ENCODE data around the gene C1QTNF9B.
A peak's percentile ranks its signal among the peaks of the same experiment; 100 is the strongest.

Gene C1QTNF9B

DNA sequence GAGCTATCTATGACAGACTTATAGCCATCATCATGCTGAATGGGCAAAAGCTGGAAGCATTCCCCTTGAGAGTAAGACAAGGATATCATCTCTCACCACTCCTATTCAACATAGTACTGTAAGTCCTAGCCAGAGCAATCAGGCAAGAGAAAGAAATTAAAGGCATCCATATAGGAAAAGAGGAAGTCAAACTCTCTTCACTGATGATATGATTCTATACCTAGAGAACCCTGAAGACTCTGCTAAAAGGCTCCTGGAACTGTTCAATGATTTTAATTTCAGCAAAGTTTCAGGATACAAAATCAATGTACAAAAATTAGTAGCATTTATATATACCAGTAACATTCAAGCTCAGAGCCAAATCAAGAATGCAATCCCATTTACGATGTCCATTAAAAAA, 21.7 kb upstream of the C1QTNF9B start:
- H3K79me2 ChIP-seq (ENCODE audit: control insufficient read depth, insufficient read depth, low read length, unreplicated experiment): no peaks in the 10 kb centered on the region
- no peaks in the 10 kb centered on the region for H3K36me3 ChIP-seq (ENCODE audit: insufficient read depth, low read length)
- H3K27me3 ChIP-seq (ENCODE audit: insufficient read depth, low read length): no peaks in the 10 kb centered on the region
- H2AFZ ChIP-seq (ENCODE audit: low read length, unreplicated experiment): no peak overlapping the region
- H3K4me1 ChIP-seq (ENCODE audit: control insufficient read depth, insufficient read depth, low read length, unreplicated experiment): no peaks in the 10 kb centered on the region
- H3K4me3 ChIP-seq (ENCODE audit: low read depth, low read length): no peak overlapping the region
- no peak overlapping the region for H3K27ac ChIP-seq (ENCODE audit: low read depth, low read length)

GRCh38 chr13:23918208-23918607, 20.9 kb upstream of the C1QTNF9B start:
- H3K27me3 ChIP-seq (ENCODE audit: insufficient read depth, low read length): no peaks in the 10 kb centered on the region
- H3K36me3 ChIP-seq (ENCODE audit: insufficient read depth, low read length): no peaks in the 10 kb centered on the region

DNA sequence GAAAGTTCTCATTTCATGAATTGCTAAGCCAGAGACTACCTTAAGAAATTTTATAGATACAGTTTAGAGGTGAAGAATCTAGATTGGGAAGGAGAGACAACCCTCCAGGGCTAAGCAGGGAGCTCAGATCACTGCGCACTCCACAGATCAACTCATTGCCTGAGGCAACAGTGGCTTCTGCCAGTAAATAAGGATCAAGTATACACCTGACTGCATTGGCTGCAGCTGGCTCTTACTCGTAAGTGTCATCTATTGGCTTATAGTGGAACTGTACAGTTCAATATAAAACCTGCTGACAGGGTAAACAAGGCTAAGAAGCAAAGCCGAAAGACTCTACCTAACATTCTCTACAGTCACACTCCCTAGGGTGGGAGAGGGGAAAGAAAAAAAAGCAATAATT, 18.0 kb upstream of the C1QTNF9B start:
- Histone ChIP-seq H3K36me3 (ENCODE audit: insufficient read depth, low read length) (no peaks in the 10 kb centered on the region), H3K27ac (ENCODE audit: low read depth, low read length) (no peak overlapping the region), H3K79me2 (ENCODE audit: control insufficient read depth, insufficient read depth, low read length, unreplicated experiment) (no peaks in the 10 kb centered on the region), H3K4me1 (ENCODE audit: control insufficient read depth, insufficient read depth, low read length, unreplicated experiment) (no peaks in the 10 kb centered on the region), H3K4me3 (ENCODE audit: low read depth, low read length) (no peak overlapping the region), H3K27me3 (ENCODE audit: insufficient read depth, low read length) (no peaks in the 10 kb centered on the region), H2AFZ (ENCODE audit: low read length, unreplicated experiment) (no peak overlapping the region)

More at GRCh38 chr13:23918208-23918607, 20.9 kb upstream of the C1QTNF9B start:
- Histone ChIP-seq H2AFZ (ENCODE audit: low read length, unreplicated experiment) (no peak overlapping the region), H3K27ac (ENCODE audit: low read depth, low read length) (no peak overlapping the region), H3K79me2 (ENCODE audit: control insufficient read depth, insufficient read depth, low read length, unreplicated experiment) (no peaks in the 10 kb centered on the region), H3K4me1 (ENCODE audit: control insufficient read depth, insufficient read depth, low read length, unreplicated experiment) (no peaks in the 10 kb centered on the region), H3K4me3 (ENCODE audit: low read depth, low read length) (no peak overlapping the region)

DNA sequence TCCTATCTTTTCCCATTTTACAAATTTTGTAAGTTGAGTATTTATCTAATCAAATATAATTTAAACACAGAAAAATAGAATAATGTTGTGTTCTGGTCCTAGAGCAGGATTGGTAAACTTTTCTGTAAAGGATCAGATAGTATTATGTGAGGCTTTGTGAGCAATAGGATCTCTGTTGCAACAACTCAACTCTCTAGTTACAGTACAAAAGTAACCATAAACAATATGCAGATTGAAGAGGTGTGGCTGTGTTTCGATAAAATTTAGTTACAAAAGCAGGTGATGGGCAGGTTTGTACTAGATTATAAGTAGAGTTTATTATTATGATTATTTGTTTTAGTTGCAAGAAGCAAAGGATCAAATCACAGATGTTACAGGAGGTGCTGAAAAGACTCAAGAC, 15.2 kb upstream of the C1QTNF9B start:
- H3K4me3 ChIP-seq (ENCODE audit: low read depth, low read length): no peak overlapping the region
- no peak overlapping the region for H3K27ac ChIP-seq (ENCODE audit: low read depth, low read length)
- no peaks in the 10 kb centered on the region for H3K27me3 ChIP-seq (ENCODE audit: insufficient read depth, low read length)
- H3K79me2 ChIP-seq (ENCODE audit: control insufficient read depth, insufficient read depth, low read length, unreplicated experiment): no peaks in the 10 kb centered on the region
- H3K36me3 ChIP-seq (ENCODE audit: insufficient read depth, low read length): no peaks in the 10 kb centered on the region
- no peak overlapping the region for H2AFZ ChIP-seq (ENCODE audit: low read length, unreplicated experiment)
- H3K4me1 ChIP-seq (ENCODE audit: control insufficient read depth, insufficient read depth, low read length, unreplicated experiment): no peaks in the 10 kb centered on the region

DNA sequence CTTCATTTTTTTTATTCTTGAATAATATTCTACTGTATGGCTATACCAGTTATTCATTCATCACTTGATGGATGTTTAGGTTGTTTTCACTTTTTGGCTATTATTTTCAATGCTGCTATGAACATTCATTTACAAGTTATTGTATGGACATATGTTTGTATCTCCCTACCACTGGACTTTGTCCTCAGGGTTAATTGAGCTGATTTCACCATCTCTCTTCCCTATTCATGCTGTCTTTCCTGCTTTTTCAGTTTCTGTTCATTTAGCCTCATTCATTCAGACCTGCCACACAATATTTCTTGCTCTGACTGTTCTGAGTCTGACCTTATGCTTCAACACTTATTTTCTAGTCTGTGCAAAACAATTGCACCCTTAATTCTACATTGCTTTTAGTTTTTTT, 12.3 kb upstream of the C1QTNF9B start:
- Histone ChIP-seq H3K27me3 (ENCODE audit: insufficient read depth, low read length) (no peaks in the 10 kb centered on the region; the same call in 1 of the 2 replicates), H3K79me2 (ENCODE audit: control insufficient read depth, insufficient read depth, low read length, unreplicated experiment) (no peaks in the 10 kb centered on the region), H2AFZ (ENCODE audit: low read length, unreplicated experiment) (no peak overlapping the region), H3K36me3 (ENCODE audit: insufficient read depth, low read length) (no peaks in the 10 kb centered on the region), H3K4me3 (ENCODE audit: low read depth, low read length) (no peak overlapping the region), H3K27ac (ENCODE audit: low read depth, low read length) (no peak overlapping the region), H3K4me1 (ENCODE audit: control insufficient read depth, insufficient read depth, low read length, unreplicated experiment) (no peaks in the 10 kb centered on the region)

DNA sequence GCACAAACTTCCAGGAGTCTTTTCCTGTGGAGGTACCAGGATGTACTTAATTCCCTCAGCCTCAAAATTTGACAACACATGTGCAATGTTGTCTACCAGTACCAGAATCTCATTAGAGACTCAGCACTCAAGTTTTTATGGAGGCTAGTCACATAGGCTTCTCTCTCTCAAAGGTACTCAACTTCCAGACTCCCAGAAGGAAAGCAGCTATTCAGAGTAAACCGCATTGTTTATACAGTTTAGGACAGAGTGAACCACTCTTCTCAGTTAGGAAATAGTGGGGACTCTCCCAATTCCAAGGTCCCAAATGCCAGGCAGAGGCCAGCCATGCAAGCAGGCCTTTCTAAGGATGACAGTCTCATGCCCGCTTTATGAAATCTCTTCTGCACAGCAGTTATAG, 8.5 kb upstream of the C1QTNF9B start:
- no peak overlapping the region for H3K4me3 ChIP-seq (ENCODE audit: low read depth, low read length)
- peaks cover 15% of the 10 kb centered on the region for H3K27me3 ChIP-seq (ENCODE audit: insufficient read depth, low read length)
- no peak overlapping the region for H2AFZ ChIP-seq (ENCODE audit: low read length, unreplicated experiment)
- peaks cover 16% of the 10 kb centered on the region for H3K4me1 ChIP-seq (ENCODE audit: control insufficient read depth, insufficient read depth, low read length, unreplicated experiment)
- H3K27ac ChIP-seq (ENCODE audit: low read depth, low read length): no peak overlapping the region
- H3K36me3 ChIP-seq (ENCODE audit: insufficient read depth, low read length): no peaks in the 10 kb centered on the region
- H3K79me2 ChIP-seq (ENCODE audit: control insufficient read depth, insufficient read depth, low read length, unreplicated experiment): no peaks in the 10 kb centered on the region

DNA sequence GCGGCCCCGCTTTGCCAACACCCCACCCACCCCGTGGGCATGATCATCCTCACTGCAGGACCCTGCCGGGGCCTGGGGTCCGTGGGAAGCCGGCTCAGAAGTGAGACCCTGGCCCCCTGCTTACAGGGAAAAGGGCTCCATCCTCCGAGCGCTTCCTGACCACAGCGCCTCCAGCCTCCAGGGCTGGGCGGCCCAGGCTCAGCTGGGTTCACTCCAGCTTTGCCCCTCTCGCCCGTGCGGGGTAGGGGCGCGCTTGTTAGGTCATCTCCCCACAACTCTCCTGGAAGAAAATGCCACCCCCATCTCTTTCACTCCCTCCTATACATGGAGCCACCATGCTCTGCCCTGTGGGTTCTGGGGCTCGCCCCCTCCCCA, 6.6 kb upstream of the C1QTNF9B start:
- peaks cover 20% of the 10 kb centered on the region for H3K4me1 ChIP-seq (ENCODE audit: control insufficient read depth, insufficient read depth, low read length, unreplicated experiment)
- H3K4me3 ChIP-seq (ENCODE audit: low read depth, low read length): peak overlapping the region; percentile 67; the same call in 1 of the 2 replicates
- no peak overlapping the region for H2AFZ ChIP-seq (ENCODE audit: low read length, unreplicated experiment)

GRCh38 chr13:23902975-23903905, 5.9 kb upstream of the C1QTNF9B start:
- Histone ChIP-seq H3K27ac (ENCODE audit: low read depth, low read length) (no peak overlapping the region), H3K4me1 (ENCODE audit: control insufficient read depth, insufficient read depth, low read length, unreplicated experiment) (peaks cover 20% of the 10 kb centered on the region), H3K27me3 (ENCODE audit: insufficient read depth, low read length) (peaks cover 15% of the 10 kb centered on the region), H3K4me3 (ENCODE audit: low read depth, low read length) (peak overlapping the region; percentile 67), H3K36me3 (ENCODE audit: insufficient read depth, low read length) (no peaks in the 10 kb centered on the region), H2AFZ (ENCODE audit: low read length, unreplicated experiment) (no peak overlapping the region), H3K79me2 (ENCODE audit: control insufficient read depth, insufficient read depth, low read length, unreplicated experiment) (no peaks in the 10 kb centered on the region)

More for the DNA sequence above, 6.6 kb upstream of the C1QTNF9B start:
- H3K27me3 ChIP-seq (ENCODE audit: insufficient read depth, low read length): peaks cover 15% of the 10 kb centered on the region
- no peaks in the 10 kb centered on the region for H3K36me3 ChIP-seq (ENCODE audit: insufficient read depth, low read length)
- H3K79me2 ChIP-seq (ENCODE audit: control insufficient read depth, insufficient read depth, low read length, unreplicated experiment): no peaks in the 10 kb centered on the region
- H3K27ac ChIP-seq (ENCODE audit: low read depth, low read length): no peak overlapping the region

- H3K36me3 ChIP-seq (ENCODE audit: insufficient read depth, low read length): no peaks in the 10 kb centered on the region
Measured at GRCh38 chr13:23901365-23901764, 4.1 kb upstream of the C1QTNF9B start.

GRCh38 chr13:23899555-23899954, 2.3 kb upstream of the C1QTNF9B start:
- H3K27me3 ChIP-seq (ENCODE audit: insufficient read depth, low read length): peaks cover 15% of the 10 kb centered on the region
- no peak overlapping the region for H3K27ac ChIP-seq (ENCODE audit: low read depth, low read length)
- no peaks in the 10 kb centered on the region for H3K36me3 ChIP-seq (ENCODE audit: insufficient read depth, low read length)
- H3K79me2 ChIP-seq (ENCODE audit: control insufficient read depth, insufficient read depth, low read length, unreplicated experiment): no peaks in the 10 kb centered on the region
- peak overlapping the region; percentile 2 for H2AFZ ChIP-seq (ENCODE audit: low read length, unreplicated experiment)
- H3K4me1 ChIP-seq (ENCODE audit: control insufficient read depth, insufficient read depth, low read length, unreplicated experiment): peaks cover 20% of the 10 kb centered on the region
- H3K4me3 ChIP-seq (ENCODE audit: low read depth, low read length): no peak overlapping the region

More at GRCh38 chr13:23901365-23901764, 4.1 kb upstream of the C1QTNF9B start:
- Histone ChIP-seq H2AFZ (ENCODE audit: low read length, unreplicated experiment) (no peak overlapping the region), H3K4me1 (ENCODE audit: control insufficient read depth, insufficient read depth, low read length, unreplicated experiment) (peaks cover 20% of the 10 kb centered on the region), H3K27me3 (ENCODE audit: insufficient read depth, low read length) (peaks cover 15% of the 10 kb centered on the region), H3K27ac (ENCODE audit: low read depth, low read length) (no peak overlapping the region), H3K79me2 (ENCODE audit: control insufficient read depth, insufficient read depth, low read length, unreplicated experiment) (no peaks in the 10 kb centered on the region), H3K4me3 (ENCODE audit: low read depth, low read length) (no peak overlapping the region)

DNA sequence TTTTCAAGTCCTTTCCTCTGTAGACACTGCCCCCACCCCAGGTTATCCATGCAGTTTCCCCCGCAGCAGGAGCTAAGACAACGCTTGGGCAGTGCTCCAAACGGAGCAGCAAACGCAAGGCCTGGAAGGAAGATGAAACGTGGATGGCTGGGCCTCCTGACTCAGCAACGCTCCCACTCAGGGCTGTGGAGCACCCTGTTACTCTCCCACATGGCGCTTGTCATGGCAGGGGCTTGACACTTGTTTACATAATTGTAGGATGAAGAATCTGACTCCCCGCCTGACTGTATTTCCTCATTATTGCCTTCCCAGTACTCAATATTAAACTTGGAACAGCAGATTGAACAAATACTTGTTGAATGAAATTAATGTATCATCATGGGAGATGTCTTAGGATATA, 799 bp upstream of the C1QTNF9B start:
- Histone ChIP-seq H3K4me3 (ENCODE audit: low read depth, low read length) (no peak overlapping the region), H3K27me3 (ENCODE audit: insufficient read depth, low read length) (peaks cover 5% of the 10 kb centered on the region; the same call in 1 of the 2 replicates), H3K27ac (ENCODE audit: low read depth, low read length) (no peak overlapping the region), H3K36me3 (ENCODE audit: insufficient read depth, low read length) (no peaks in the 10 kb centered on the region), H3K4me1 (ENCODE audit: control insufficient read depth, insufficient read depth, low read length, unreplicated experiment) (peaks cover 15% of the 10 kb centered on the region), H3K79me2 (ENCODE audit: control insufficient read depth, insufficient read depth, low read length, unreplicated experiment) (no peaks in the 10 kb centered on the region), H2AFZ (ENCODE audit: low read length, unreplicated experiment) (no peak overlapping the region)
